HepG2 (cell line): Measurements from ENCODE around the gene JSRP1. TPM values are rescaled to one million over a fixed set of nuclear protein-coding genes. Genes with fewer than 3 reads are reported as not detected.

Source experiments
- BATF2 ChIP-seq: sonication (generic); formaldehyde crosslinking; IDR thresholded peaks from 2 replicates; pipeline ENCODE4 v1.8.0; 2022; ENCODE audit warnings: mild to moderate bottlenecking, missing genetic modification reagents, moderate library complexity
- CBFB ChIP-seq: sonication (generic); formaldehyde crosslinking; IDR thresholded peaks from 2 replicates; pipeline ENCODE4 v1.4.0; 2020; ENCODE audit warnings: missing genetic modification reagents
- CC2D1A ChIP-seq: sonication (generic); formaldehyde crosslinking; IDR thresholded peaks from 2 replicates; pipeline ENCODE4 v1.8.1; 2023; ENCODE audit warnings: mild to moderate bottlenecking, missing genetic modification reagents
- ESRRA ChIP-seq: sonication (generic); formaldehyde crosslinking; IDR thresholded peaks from 2 replicates; pipeline ENCODE4 v1.5.1; 2020; ENCODE audit warnings: mild to moderate bottlenecking, low read depth, missing genetic modification reagents
- GPBP1L1 ChIP-seq: sonication (generic); formaldehyde crosslinking; IDR thresholded peaks from 2 replicates; pipeline ENCODE4 v1.5.0; 2020; ENCODE audit warnings: mild to moderate bottlenecking, missing genetic modification reagents
- MBD4 ChIP-seq: IDR thresholded peaks from 2 replicates; pipeline ENCODE4 v1.6.1; 2012; ENCODE audit warnings: low read length, inconsistent platforms, borderline replicate concordance
- MTA3 ChIP-seq: sonication (generic); formaldehyde crosslinking; IDR thresholded peaks from 2 replicates; pipeline ENCODE4 v1.4.0; 2020; ENCODE audit warnings: missing genetic modification reagents
- NAIF1 ChIP-seq: sonication (generic); formaldehyde crosslinking; IDR thresholded peaks from 2 replicates; pipeline ENCODE4 v1.5.0; 2020; ENCODE audit warnings: mild to moderate bottlenecking, missing genetic modification reagents, borderline replicate concordance
- PRMT3 ChIP-seq: sonication (generic); formaldehyde crosslinking; IDR thresholded peaks from 2 replicates; pipeline ENCODE4 v1.8.1; 2022; ENCODE audit warnings: low read depth, mild to moderate bottlenecking, moderate library complexity, missing genetic modification reagents, borderline replicate concordance
- PTBP1 ChIP-seq: fragments of 200-400 bp; formaldehyde crosslinking; IDR thresholded peaks from 2 replicates; pipeline ENCODE4 v1.6.1; 2018; ENCODE audit warnings: low read length, low read depth; ENCODE audit not compliant: poor library complexity, severe bottlenecking
- RARG ChIP-seq: sonication (generic); formaldehyde crosslinking; IDR thresholded peaks from 2 replicates; pipeline ENCODE4 v1.4.0; 2020; ENCODE audit warnings: low read depth, mild to moderate bottlenecking, missing genetic modification reagents
- SOX13 ChIP-seq, 3 experiments: fragments of 450-650 bp in 1 of 3; sonication (generic) in 1 of 3; formaldehyde crosslinking in 1 of 3; IDR thresholded peaks in 2 of 3; conservative IDR thresholded peaks in 1 of 3; 2 replicates each; pipeline versions ENCODE4 v1.5.0 to v1.6.1; 2016 to 2020; ENCODE audit warnings: antibody characterized with exemption in 1 of 3, mild to moderate bottlenecking in 1 of 3, missing compliant biosample characterization in 1 of 3, missing genetic modification reagents in 1 of 3, moderate library complexity in 1 of 3
- TAF1 ChIP-seq: sonication (generic); formaldehyde crosslinking; IDR thresholded peaks from 2 replicates; pipeline ENCODE4 v1.4.0; 2020; ENCODE audit warnings: missing genetic modification reagents
- ZHX2 ChIP-seq, 2 experiments: sonication (generic) in 1 of 2; formaldehyde crosslinking in 1 of 2; IDR thresholded peaks; 2 replicates each; pipeline versions ENCODE4 v1.6.1 to v1.9.0; 2014 to 2022; ENCODE audit warnings: antibody characterized with exemption in 1 of 2, borderline replicate concordance in 1 of 2, inconsistent platforms in 1 of 2, low read depth in 1 of 2, missing genetic modification reagents in 1 of 2
- ZNF557 ChIP-seq: sonication (generic); formaldehyde crosslinking; IDR thresholded peaks from 2 replicates; pipeline ENCODE4 v1.4.0; 2020; ENCODE audit warnings: missing genetic modification reagents
- ZNF614 ChIP-seq: IDR thresholded peaks from 2 replicates; pipeline ENCODE4 v1.6.1; 2018; ENCODE audit warnings: missing biosample characterization, missing genetic modification reagents, inconsistent platforms, borderline replicate concordance
- ZNF792 ChIP-seq: IDR thresholded peaks from 2 replicates; pipeline ENCODE4 v1.6.1; 2016
- polyA plus RNA-seq, 8 experiments: library from polyadenylated mRNA; depleted of rRNA in 3 of 8; stranded (reverse) in 7 of 8; unstranded in 1 of 8; fragments of >200 nt; fragmentation: Illumina TruSeq in 4 of 8; extraction: Trizol in 4 of 8; gene quantifications; 2 replicates each; pipeline versions ENCODE4 v1.2.1 to v1.2.3, GENCODE V29; 2011 to 2016; ENCODE audit warnings: low read depth in 4 of 8, missing spikeins in 1 of 8, mixed read lengths in 1 of 8; ENCODE audit not compliant: insufficient read depth in 1 of 8
- total RNA-seq, 5 experiments: library from RNA; depleted of rRNA; stranded (reverse); fragments of >200 nt; fragmentation: Illumina TruSeq; extraction: Trizol; gene quantifications; 2 replicates each; pipeline ENCODE4 v1.2.3, GENCODE V29; 2016; ENCODE audit warnings: low read depth in 1 of 5
- TF ChIP-seq, protein P1 (sequence below): sonication (generic); formaldehyde crosslinking; conservative IDR thresholded peaks from 2 replicates; pipeline ENCODE4 v1.8.1; 2023; ENCODE audit warnings: missing genetic modification reagents

Gene JSRP1
- total and polyA plus RNA-seq, 2 of the 13 experiments (the other 11 are each of a cell fraction or from before 2014, with no cell fraction given): 0.16 to 0.38 TPM

DNA sequence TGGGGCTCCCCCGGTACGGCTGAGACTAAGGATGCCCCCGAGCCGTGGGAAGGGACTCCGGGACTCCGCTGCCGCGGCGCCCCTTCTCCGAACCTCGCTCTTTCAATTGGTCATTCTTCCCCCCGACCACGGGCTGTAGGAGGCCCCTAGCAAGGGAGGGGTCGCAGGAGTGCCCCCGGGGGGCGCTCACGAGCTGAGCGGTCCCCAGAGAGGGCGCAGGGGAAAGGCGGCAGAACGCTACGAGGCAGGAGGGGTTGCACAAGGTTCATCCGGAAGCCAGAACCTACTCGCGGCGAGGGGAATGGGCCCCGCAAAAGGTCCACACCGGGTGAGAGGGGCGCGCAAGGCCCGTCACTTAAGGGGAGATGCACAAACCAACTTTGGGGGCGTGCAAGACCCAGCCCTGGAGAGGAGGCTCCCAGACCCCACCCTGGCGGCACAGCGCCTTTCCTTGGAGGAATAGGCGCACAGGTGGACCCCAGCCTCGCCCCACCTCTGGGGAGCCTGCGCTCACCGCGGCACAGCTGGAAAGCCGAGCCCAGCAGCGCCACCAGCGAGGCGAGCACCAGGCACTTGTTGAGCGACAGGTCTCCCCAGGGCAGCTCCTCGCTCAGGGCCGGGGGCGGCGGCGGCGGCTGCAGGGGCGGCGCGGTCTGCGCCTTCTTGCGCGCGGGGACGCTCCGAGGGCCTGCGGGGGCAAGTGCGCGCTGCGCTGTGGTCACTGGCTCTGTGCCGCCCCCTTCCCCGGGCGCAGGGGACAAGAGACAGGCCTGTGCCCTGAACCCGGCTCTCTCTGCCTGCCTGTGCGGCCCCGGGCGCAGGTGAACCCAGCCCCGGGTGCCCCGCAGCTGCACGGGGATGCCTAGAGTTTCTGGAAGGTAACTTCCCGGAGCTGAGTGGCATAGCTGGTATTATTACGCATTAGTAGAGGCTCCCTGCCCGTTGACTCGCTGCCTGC is 2.8 kb downstream of the JSRP1 start (continued):
- no peak for TF ChIP-seq BATF2
- 0 out of 2 replicates have a peak, but pooled peaks have one; percentile 31 for TF ChIP-seq ESRRA (CRISPR knock-in tag)
- no peak for TF ChIP-seq NAIF1 (CRISPR knock-in tag)
- TF ChIP-seq, protein P1, sequence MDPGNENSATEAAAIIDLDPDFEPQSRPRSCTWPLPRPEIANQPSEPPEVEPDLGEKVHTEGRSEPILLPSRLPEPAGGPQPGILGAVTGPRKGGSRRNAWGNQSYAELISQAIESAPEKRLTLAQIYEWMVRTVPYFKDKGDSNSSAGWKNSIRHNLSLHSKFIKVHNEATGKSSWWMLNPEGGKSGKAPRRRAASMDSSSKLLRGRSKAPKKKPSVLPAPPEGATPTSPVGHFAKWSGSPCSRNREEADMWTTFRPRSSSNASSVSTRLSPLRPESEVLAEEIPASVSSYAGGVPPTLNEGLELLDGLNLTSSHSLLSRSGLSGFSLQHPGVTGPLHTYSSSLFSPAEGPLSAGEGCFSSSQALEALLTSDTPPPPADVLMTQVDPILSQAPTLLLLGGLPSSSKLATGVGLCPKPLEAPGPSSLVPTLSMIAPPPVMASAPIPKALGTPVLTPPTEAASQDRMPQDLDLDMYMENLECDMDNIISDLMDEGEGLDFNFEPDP (CRISPR knock-in tag): no peak
- no peak for TF ChIP-seq ZNF792 (CRISPR knock-in tag)
- TF ChIP-seq ZNF557 (CRISPR knock-in tag): 0 out of 2 replicates have a peak, but pooled peaks have one; percentile 32
- TF ChIP-seq TAF1 (CRISPR knock-in tag): no peak; the same call in none of the 2 replicates
- no peak for TF ChIP-seq RARG (CRISPR knock-in tag)
- TF ChIP-seq PTBP1: no peak
- no peak for TF ChIP-seq SOX13 (IDR thresholded peaks at IDR 0.05)
- TF ChIP-seq SOX13 (CRISPR knock-in tag; conservative IDR thresholded peaks at IDR 0.05 in 1 of 2, IDR thresholded peaks at IDR 0.05 in 1 of 2): no peak
- no peak for TF ChIP-seq PRMT3
- peak; percentile 40; the same call in 1 of the 2 replicates for TF ChIP-seq ZHX2 (IDR thresholded peaks at IDR 0.05; ENCODE audit: low read depth)
- TF ChIP-seq ZHX2 (CRISPR knock-in tag; IDR thresholded peaks at IDR 0.05; ENCODE audit: borderline replicate concordance): no peak
- TF ChIP-seq CBFB (CRISPR knock-in tag): no peak
- no peak for TF ChIP-seq MTA3 (CRISPR knock-in tag)
- no peak for TF ChIP-seq GPBP1L1 (CRISPR knock-in tag)
- TF ChIP-seq MBD4: no peak
- 0 out of 2 replicates have a peak, but pooled peaks have one; percentile 33 for TF ChIP-seq CC2D1A (CRISPR knock-in tag)
- no peak for TF ChIP-seq ZNF614 (CRISPR knock-in tag)
